ENCODE data around the gene HECTD4. TPM values are rescaled to one million over a fixed set of nuclear protein-coding genes. Genes with fewer than 3 reads are reported as not detected.
"Not testable (repeated sequence)": the region's sequence is repeated elsewhere in the genome, so short reads cannot be mapped to it uniquely, and the experiment has no call there.

HECTD4 gene
- total and polyA plus RNA-seq, 9 donors, result 25.5 to 73.1 (median 45.1) TPM

- not testable (repeated sequence) for DNase-seq; H3K27me3 ChIP-seq (ENCODE audit: control insufficient read depth, insufficient read depth, low read length); H3K9me3 ChIP-seq (replicated peaks; ENCODE audit: control insufficient read depth, low read depth, low read length); H3K4me1 ChIP-seq (ENCODE audit: control insufficient read depth, insufficient read depth, low read length); H3K4me3 ChIP-seq (ENCODE audit: low read length); H3K27ac ChIP-seq (ENCODE audit: low read length)
- peaks cover 64% of the 10 kb centered on the region for H3K36me3 ChIP-seq (ENCODE audit: control insufficient read depth, insufficient read depth, low read length)
- 99% methylated on average over 10 of the region's 11 CpGs for WGBS (ENCODE audit: insufficient coverage)
These were observed 223.6 kb downstream of the HECTD4 start for GRCh38 chr12:112158461-112159145.

GRCh38 chr12:112153893-112154219, 228.4 kb downstream of the HECTD4 start:
- Histone ChIP-seq H3K36me3 (ENCODE audit: control insufficient read depth, insufficient read depth, low read length) (peaks cover 61% of the 10 kb centered on the region), H3K27ac (ENCODE audit: low read length) (no peak overlapping the region), H3K4me1 (ENCODE audit: control insufficient read depth, insufficient read depth, low read length) (no peaks in the 10 kb centered on the region), H3K4me3 (ENCODE audit: low read length) (no peak overlapping the region), H3K27me3 (ENCODE audit: control insufficient read depth, insufficient read depth, low read length) (no peaks in the 10 kb centered on the region), H3K9me3 (replicated peaks; ENCODE audit: control insufficient read depth, low read depth, low read length) (peaks cover 5% of the 10 kb centered on the region)
- DNase-seq, result no peak
- 100% methylated on average over 2 of the region's 8 CpGs for WGBS (ENCODE audit: insufficient coverage)

- 94% methylated on average over 7 of the region's 11 CpGs for WGBS (ENCODE audit: insufficient coverage)
- no peak for DNase-seq
- peaks cover 60% of the 10 kb centered on the region for H3K36me3 ChIP-seq (ENCODE audit: control insufficient read depth, insufficient read depth, low read length)
These were observed 228.9 kb downstream of the HECTD4 start for GRCh38 chr12:112153181-112153892.

GRCh38 chr12:112151766-112152541, 230.3 kb downstream of the HECTD4 start:
- no peaks in the 10 kb centered on the region for H3K4me1 ChIP-seq (ENCODE audit: control insufficient read depth, insufficient read depth, low read length)
- no peaks in the 10 kb centered on the region for H3K9me3 ChIP-seq (replicated peaks; ENCODE audit: control insufficient read depth, low read depth, low read length)
- no peak overlapping the region for H3K27ac ChIP-seq (ENCODE audit: low read length)
- peaks cover 64% of the 10 kb centered on the region for H3K36me3 ChIP-seq (ENCODE audit: control insufficient read depth, insufficient read depth, low read length)
- H3K27me3 ChIP-seq (ENCODE audit: control insufficient read depth, insufficient read depth, low read length), result no peaks in the 10 kb centered on the region
- 93% methylated on average over 4 of the region's 11 CpGs for WGBS (ENCODE audit: insufficient coverage)
- H3K4me3 ChIP-seq (ENCODE audit: low read length), result no peak overlapping the region
- DNase-seq, result no peak

More at GRCh38 chr12:112153181-112153892, 228.9 kb downstream of the HECTD4 start:
- no peak overlapping the region for H3K4me3 ChIP-seq (ENCODE audit: low read length)
- no peaks in the 10 kb centered on the region for H3K27me3 ChIP-seq (ENCODE audit: control insufficient read depth, insufficient read depth, low read length)
- H3K27ac ChIP-seq (ENCODE audit: low read length), result no peak overlapping the region
- H3K4me1 ChIP-seq (ENCODE audit: control insufficient read depth, insufficient read depth, low read length), result no peaks in the 10 kb centered on the region
- H3K9me3 ChIP-seq (replicated peaks; ENCODE audit: control insufficient read depth, low read depth, low read length), result peaks cover 3% of the 10 kb centered on the region

- no peaks in the 10 kb centered on the region for H3K27me3 ChIP-seq (ENCODE audit: control insufficient read depth, insufficient read depth, low read length)
- H3K27ac ChIP-seq (ENCODE audit: low read length), result no peak overlapping the region
- H3K4me3 ChIP-seq (ENCODE audit: low read length), result no peak overlapping the region
- peaks cover 78% of the 10 kb centered on the region for H3K36me3 ChIP-seq (ENCODE audit: control insufficient read depth, insufficient read depth, low read length)
- DNase-seq, result no peak
- WGBS (ENCODE audit: insufficient coverage), result 85% methylated on average over 5 of the region's 5 CpGs
- no peaks in the 10 kb centered on the region for H3K9me3 ChIP-seq (replicated peaks; ENCODE audit: control insufficient read depth, low read depth, low read length)
- no peaks in the 10 kb centered on the region for H3K4me1 ChIP-seq (ENCODE audit: control insufficient read depth, insufficient read depth, low read length)
These were observed 232.6 kb downstream of the HECTD4 start for GRCh38 chr12:112149596-112149995.

GRCh38 chr12:112148031-112148513, 234.2 kb downstream of the HECTD4 start:
- DNase-seq, result no peak
- no CpG with 5 or more reads among the region's 3 CpGs for WGBS (ENCODE audit: insufficient coverage)
- no peaks in the 10 kb centered on the region for H3K27me3 ChIP-seq (ENCODE audit: control insufficient read depth, insufficient read depth, low read length)
- H3K4me3 ChIP-seq (ENCODE audit: low read length), result no peak overlapping the region
- H3K9me3 ChIP-seq (replicated peaks; ENCODE audit: control insufficient read depth, low read depth, low read length), result no peaks in the 10 kb centered on the region
- H3K27ac ChIP-seq (ENCODE audit: low read length), result no peak overlapping the region
- H3K36me3 ChIP-seq (ENCODE audit: control insufficient read depth, insufficient read depth, low read length), result peaks cover 80% of the 10 kb centered on the region
- H3K4me1 ChIP-seq (ENCODE audit: control insufficient read depth, insufficient read depth, low read length), result no peaks in the 10 kb centered on the region

- no peak for DNase-seq
- no peak overlapping the region for H3K4me3 ChIP-seq (ENCODE audit: low read length)
- no peaks in the 10 kb centered on the region for H3K9me3 ChIP-seq (replicated peaks; ENCODE audit: control insufficient read depth, low read depth, low read length)
- H3K27ac ChIP-seq (ENCODE audit: low read length), result no peak overlapping the region
- peaks cover 74% of the 10 kb centered on the region for H3K36me3 ChIP-seq (ENCODE audit: control insufficient read depth, insufficient read depth, low read length)
- H3K4me1 ChIP-seq (ENCODE audit: control insufficient read depth, insufficient read depth, low read length), result no peaks in the 10 kb centered on the region
- no CpG with 5 or more reads among the region's 1 CpG for WGBS (ENCODE audit: insufficient coverage)
- no peaks in the 10 kb centered on the region for H3K27me3 ChIP-seq (ENCODE audit: control insufficient read depth, insufficient read depth, low read length)
These were observed 236.1 kb downstream of the HECTD4 start for GRCh38 chr12:112146123-112146522.

GRCh38 chr12:112140728-112141127, 241.5 kb downstream of the HECTD4 start:
- H3K9me3 ChIP-seq (replicated peaks; ENCODE audit: control insufficient read depth, low read depth, low read length), result no peaks in the 10 kb centered on the region
- H3K27ac ChIP-seq (ENCODE audit: low read length), result no peak overlapping the region
- peaks cover 76% of the 10 kb centered on the region for H3K36me3 ChIP-seq (ENCODE audit: control insufficient read depth, insufficient read depth, low read length)
- H3K27me3 ChIP-seq (ENCODE audit: control insufficient read depth, insufficient read depth, low read length), result no peaks in the 10 kb centered on the region
- 95% methylated on average over 3 of the region's 5 CpGs for WGBS (ENCODE audit: insufficient coverage)
- no peak for DNase-seq
- no peaks in the 10 kb centered on the region for H3K4me1 ChIP-seq (ENCODE audit: control insufficient read depth, insufficient read depth, low read length)
- no peak overlapping the region for H3K4me3 ChIP-seq (ENCODE audit: low read length)

- 90% methylated on average over 1 of the region's 3 CpGs for WGBS (ENCODE audit: insufficient coverage)
- H3K4me3 ChIP-seq (ENCODE audit: low read length), result no peak overlapping the region
- DNase-seq, result no peak
- H3K36me3 ChIP-seq (ENCODE audit: control insufficient read depth, insufficient read depth, low read length), result peaks cover 43% of the 10 kb centered on the region
- no peaks in the 10 kb centered on the region for H3K4me1 ChIP-seq (ENCODE audit: control insufficient read depth, insufficient read depth, low read length)
- no peaks in the 10 kb centered on the region for H3K27me3 ChIP-seq (ENCODE audit: control insufficient read depth, insufficient read depth, low read length)
- no peaks in the 10 kb centered on the region for H3K9me3 ChIP-seq (replicated peaks; ENCODE audit: control insufficient read depth, low read depth, low read length)
- H3K27ac ChIP-seq (ENCODE audit: low read length), result no peak overlapping the region
These were observed 247.5 kb downstream of the HECTD4 start for GRCh38 chr12:112134731-112135130.

GRCh38 chr12:112133418-112133817, 248.8 kb downstream of the HECTD4 start:
- 83% methylated on average over 2 of the region's 5 CpGs for WGBS (ENCODE audit: insufficient coverage)
- no peak for DNase-seq
- H3K4me1 ChIP-seq (ENCODE audit: control insufficient read depth, insufficient read depth, low read length), result no peaks in the 10 kb centered on the region
- no peaks in the 10 kb centered on the region for H3K27me3 ChIP-seq (ENCODE audit: control insufficient read depth, insufficient read depth, low read length)
- peaks cover 34% of the 10 kb centered on the region for H3K36me3 ChIP-seq (ENCODE audit: control insufficient read depth, insufficient read depth, low read length)
- no peak overlapping the region for H3K27ac ChIP-seq (ENCODE audit: low read length)
- no peak overlapping the region for H3K4me3 ChIP-seq (ENCODE audit: low read length)
- no peaks in the 10 kb centered on the region for H3K9me3 ChIP-seq (replicated peaks; ENCODE audit: control insufficient read depth, low read depth, low read length)

Measured in muscle of leg (tissue), 11 donors.